Left lung (tissue), 10 donors: ENCODE data around the gene ZNF611. TPM values are rescaled to one million over a fixed set of nuclear protein-coding genes. Genes with fewer than 3 reads are reported as not detected.

Source experiments
- ATAC-seq: fragments of 200-7000 bp; cut with Tn5 transposase; one replicate; pipeline ENCODE4 v1.9.1; 2020; ENCODE audit warnings: moderate library complexity
- DNase-seq, 4 donors: peaks; one replicate each; pipeline ENCODE4 v3.0.0-alpha.2; 2013 to 2020
- H3K27ac ChIP-seq, 2 donors: fragments of 200-600 bp; sonication (generic) in 1 of 2; one replicate each; pipeline versions ENCODE4 v1.5.0 to v1.8.0; 2020 to 2021
- H3K27me3 ChIP-seq, 2 donors: fragments of 200-600 bp; sonication (generic) in 1 of 2; one replicate each; pipeline versions ENCODE4 v1.5.0 to v1.8.0; 2020 to 2021
- H3K36me3 ChIP-seq, 2 donors: fragments of 200-600 bp; sonication (generic) in 1 of 2; one replicate each; pipeline versions ENCODE4 v1.5.0 to v1.8.0; 2020 to 2021
- H3K4me1 ChIP-seq, 2 donors: fragments of 200-600 bp; one replicate each; pipeline ENCODE4 v1.8.0; 2021
- H3K4me3 ChIP-seq, 2 donors: fragments of 200-600 bp; sonication (generic) in 1 of 2; one replicate each; pipeline versions ENCODE4 v1.5.0 to v1.8.0; 2020 to 2021; ENCODE audit warnings: mild to moderate bottlenecking in 1 of 2
- H3K9me3 ChIP-seq, 2 donors: fragments of 200-600 bp; sonication (generic) in 1 of 2; one replicate each; pipeline versions ENCODE4 v1.5.0 to v1.8.0; 2020 to 2021
- CTCF ChIP-seq, 2 donors: fragments of 200-600 bp; sonication (generic) in 1 of 2; IDR thresholded peaks; one replicate each; pipeline versions ENCODE4 v1.5.0 to v1.8.0; 2021; ENCODE audit warnings: antibody characterized with exemption in 2 of 2
- intact Hi-C, 2 donors: fragments of 100-400 bp; cut with DNase I; formaldehyde crosslinking; loops; one replicate each; pipeline versions ENCODE4 v1.11.2 to v1.14.2; 2022
- polyA plus RNA-seq, 6 donors: library from polyadenylated mRNA; unstranded; fragments of 120-200 nt; gene quantifications; one replicate each; pipeline ENCODE4 v1.2.1, GENCODE V29; 2013; ENCODE audit not compliant: insufficient read length in 6 of 6
- total RNA-seq, 2 donors: library from RNA; stranded (reverse); fragmentation: NEBNext Ultra II Directional; extraction: Animal tissue kit (Norgen Biotek cat#: 25700); gene quantifications; one replicate each; pipeline ENCODE4 v1.2.1, GENCODE V29; 2021
- donor health status: DM: no; HTN: yes; CAD: no.
- donor health status: DM: no; HTN: no; CAD: no.

Gene ZNF611
- total and polyA plus RNA-seq, 8 donors: 14.1 to 26.6 (median 16.0) TPM

- H3K9me3 ChIP-seq: peaks cover 0 to 38% of the 10 kb centered on the region in 2 donors
- TF ChIP-seq CTCF (IDR thresholded peaks at IDR 0.05): no peak
- no peak overlapping the region for H3K27ac ChIP-seq
- peaks cover 0 to 59% of the 10 kb centered on the region in 2 donors for H3K36me3 ChIP-seq
- no peaks in the 10 kb centered on the region for H3K27me3 ChIP-seq
- H3K4me3 ChIP-seq: no peak overlapping the region
- intact Hi-C loops: no loop called here
- H3K4me1 ChIP-seq: no peaks in the 10 kb centered on the region
- no peak for ATAC-seq
- no peak for DNase-seq
Measured at GRCh38 chr19:52653161-52653560, 81.7 kb downstream of the ZNF611 start.

Other genes starting within 250 kb of the ZNF611 start
- gene ZNF808, start 207.4 kb downstream of the ZNF611 start, total RNA-seq: 10 to 100 TPM; 23.8 to 24.6 TPM
- gene ZNF808, start 207.4 kb downstream of the ZNF611 start, polyA plus RNA-seq: 10 to 100 TPM; 13.9 to 21.6 (median 17.5) TPM
- 10 to 100 TPM; 18.1 to 19.1 TPM for gene ZNF701, start 164.8 kb downstream of the ZNF611 start, total RNA-seq
- gene ZNF701, start 164.8 kb downstream of the ZNF611 start, polyA plus RNA-seq: 10 to 100 TPM; 19.4 to 22.3 (median 20.8) TPM
- gene ZNF83, start 96.7 kb downstream of the ZNF611 start, total RNA-seq: 10 to 100 TPM; 44.0 to 44.1 TPM
- 100 to 1,000 TPM in 5 of 6 donors, 10 to 100 TPM in 1; 69.3 to 187 (median 119) TPM for gene ZNF83, start 96.7 kb downstream of the ZNF611 start, polyA plus RNA-seq
- 10 to 100 TPM in 1 of 2 donors, 1 to 10 TPM in 1; 8.3 to 12.5 TPM for gene ZNF600, start 51.7 kb upstream of the ZNF611 start, total RNA-seq
- 10 to 100 TPM in 2 of 6 donors, 1 to 10 TPM in 4; 6.3 to 14.2 (median 8.1) TPM for gene ZNF600, start 51.7 kb upstream of the ZNF611 start, polyA plus RNA-seq
- gene ZNF28, start 86.6 kb upstream of the ZNF611 start, total RNA-seq: 10 to 100 TPM; 18.8 to 24.4 TPM
- gene ZNF28, start 86.6 kb upstream of the ZNF611 start, polyA plus RNA-seq: 10 to 100 TPM; 14.1 to 18.7 (median 16.6) TPM
- gene ZNF468, start 122.6 kb upstream of the ZNF611 start, total RNA-seq: 10 to 100 TPM; 17.4 to 20.9 TPM
- gene ZNF468, start 122.6 kb upstream of the ZNF611 start, polyA plus RNA-seq: 10 to 100 TPM; 32.5 to 40.0 (median 35.4) TPM
- gene ZNF320, start 162.6 kb upstream of the ZNF611 start, total RNA-seq: 10 to 100 TPM in 1 of 2 donors, 1 to 10 TPM in 1; 7.6 to 21.0 TPM
- 10 to 100 TPM; 29.9 to 39.9 (median 34.8) TPM for gene ZNF320, start 162.6 kb upstream of the ZNF611 start, polyA plus RNA-seq
- gene ZNF888, start 188.4 kb upstream of the ZNF611 start, total RNA-seq: 1 to 10 TPM; 5.7 to 8.0 TPM
- 10 to 100 TPM; 11.3 to 17.2 (median 13.6) TPM for gene ZNF888, start 188.4 kb upstream of the ZNF611 start, polyA plus RNA-seq
- 10 to 100 TPM; 10.9 to 12.2 TPM for gene ZNF816, start 227.8 kb upstream of the ZNF611 start, total RNA-seq
- 10 to 100 TPM; 16.9 to 23.3 (median 18.4) TPM for gene ZNF816, start 227.8 kb upstream of the ZNF611 start, polyA plus RNA-seq